SK-N-SH (cell line): ENCODE data around the gene PRKD2.

Experiments used
- EZH2phosphoT487 ChIP-seq: fragments of 200-600 bp; sonication (generic); IDR thresholded peaks from 2 replicates; pipeline ENCODE4 v1.6.1; 2017; ENCODE audit warnings: low read depth, mixed run types, mild to moderate bottlenecking, antibody characterized with exemption, moderate library complexity, borderline replicate concordance
- MXI1 ChIP-seq: IDR thresholded peaks from 2 replicates; pipeline ENCODE4 v1.6.1; 2012; ENCODE audit warnings: mild to moderate bottlenecking, low read depth, low read length, improper control_type of control experiment
- POLR2AphosphoS5 ChIP-seq: IDR thresholded peaks from 2 replicates; pipeline ENCODE4 v1.6.1; 2012; ENCODE audit warnings: low read depth, low read length
- RXRA ChIP-seq: IDR thresholded peaks from 2 replicates; pipeline ENCODE4 v1.4.0; 2012; ENCODE audit warnings: low read depth, mild to moderate bottlenecking, borderline replicate concordance
- SMC3 ChIP-seq: IDR thresholded peaks from 2 replicates; pipeline ENCODE4 v1.6.1; 2012; ENCODE audit warnings: low read depth, low read length, improper control_type of control experiment
- TF ChIP-seq, protein P1 (sequence below): fragments of 200-600 bp; sonication (generic); IDR thresholded peaks from 2 replicates; pipeline ENCODE4 v1.6.1; 2017; ENCODE audit warnings: antibody characterized with exemption, mild to moderate bottlenecking, moderate library complexity
- TF ChIP-seq, protein P2 (sequence below): IDR thresholded peaks from 2 replicates; pipeline ENCODE4 v1.4.0; 2012; ENCODE audit warnings: low read depth
- TF ChIP-seq, protein P3 (sequence below): fragments of 150-350 bp; IDR thresholded peaks from 2 replicates; pipeline ENCODE4 v1.6.1; 2016; ENCODE audit warnings: mild to moderate bottlenecking, low read depth, low read length

DNA sequence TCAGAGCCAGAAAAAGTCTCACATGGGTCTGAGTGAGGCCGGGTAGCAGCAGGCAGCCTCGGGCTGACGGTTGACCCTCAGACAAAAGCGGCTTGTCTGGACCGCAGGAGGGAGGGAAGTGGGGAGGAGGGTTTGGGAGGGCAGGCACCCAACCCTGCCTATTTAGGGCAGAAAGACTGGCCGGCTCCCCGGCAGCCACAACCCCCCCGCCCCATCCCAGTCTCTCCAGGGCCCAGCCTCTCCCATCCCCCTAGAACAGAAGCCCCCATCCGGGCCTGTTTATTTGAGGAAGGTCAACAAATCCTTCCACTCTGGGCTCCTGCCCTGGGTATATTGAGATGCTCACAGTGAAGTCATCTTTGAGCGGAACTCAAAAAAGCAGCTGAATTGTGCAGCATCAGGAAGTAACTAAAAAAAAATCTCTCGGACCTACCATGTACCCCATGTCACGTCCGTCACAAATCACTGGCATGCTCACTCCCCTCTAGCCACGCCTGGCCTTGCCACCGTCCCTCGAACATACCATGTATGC lies 62.2 kb downstream of the PRKD2 start:
- TF ChIP-seq EZH2phosphoT487: no peak
- TF ChIP-seq, protein P1, sequence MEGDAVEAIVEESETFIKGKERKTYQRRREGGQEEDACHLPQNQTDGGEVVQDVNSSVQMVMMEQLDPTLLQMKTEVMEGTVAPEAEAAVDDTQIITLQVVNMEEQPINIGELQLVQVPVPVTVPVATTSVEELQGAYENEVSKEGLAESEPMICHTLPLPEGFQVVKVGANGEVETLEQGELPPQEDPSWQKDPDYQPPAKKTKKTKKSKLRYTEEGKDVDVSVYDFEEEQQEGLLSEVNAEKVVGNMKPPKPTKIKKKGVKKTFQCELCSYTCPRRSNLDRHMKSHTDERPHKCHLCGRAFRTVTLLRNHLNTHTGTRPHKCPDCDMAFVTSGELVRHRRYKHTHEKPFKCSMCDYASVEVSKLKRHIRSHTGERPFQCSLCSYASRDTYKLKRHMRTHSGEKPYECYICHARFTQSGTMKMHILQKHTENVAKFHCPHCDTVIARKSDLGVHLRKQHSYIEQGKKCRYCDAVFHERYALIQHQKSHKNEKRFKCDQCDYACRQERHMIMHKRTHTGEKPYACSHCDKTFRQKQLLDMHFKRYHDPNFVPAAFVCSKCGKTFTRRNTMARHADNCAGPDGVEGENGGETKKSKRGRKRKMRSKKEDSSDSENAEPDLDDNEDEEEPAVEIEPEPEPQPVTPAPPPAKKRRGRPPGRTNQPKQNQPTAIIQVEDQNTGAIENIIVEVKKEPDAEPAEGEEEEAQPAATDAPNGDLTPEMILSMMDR: no peak
- TF ChIP-seq, protein P2, sequence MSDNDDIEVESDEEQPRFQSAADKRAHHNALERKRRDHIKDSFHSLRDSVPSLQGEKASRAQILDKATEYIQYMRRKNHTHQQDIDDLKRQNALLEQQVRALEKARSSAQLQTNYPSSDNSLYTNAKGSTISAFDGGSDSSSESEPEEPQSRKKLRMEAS: no peak
- no peak for TF ChIP-seq SMC3
- TF ChIP-seq MXI1: no peak
- TF ChIP-seq, protein P3, sequence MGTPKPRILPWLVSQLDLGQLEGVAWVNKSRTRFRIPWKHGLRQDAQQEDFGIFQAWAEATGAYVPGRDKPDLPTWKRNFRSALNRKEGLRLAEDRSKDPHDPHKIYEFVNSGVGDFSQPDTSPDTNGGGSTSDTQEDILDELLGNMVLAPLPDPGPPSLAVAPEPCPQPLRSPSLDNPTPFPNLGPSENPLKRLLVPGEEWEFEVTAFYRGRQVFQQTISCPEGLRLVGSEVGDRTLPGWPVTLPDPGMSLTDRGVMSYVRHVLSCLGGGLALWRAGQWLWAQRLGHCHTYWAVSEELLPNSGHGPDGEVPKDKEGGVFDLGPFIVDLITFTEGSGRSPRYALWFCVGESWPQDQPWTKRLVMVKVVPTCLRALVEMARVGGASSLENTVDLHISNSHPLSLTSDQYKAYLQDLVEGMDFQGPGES: no peak
- no peak for TF ChIP-seq RXRA
- TF ChIP-seq POLR2AphosphoS5: no peak
